DND-41 (cell line): ENCODE measurements around the gene DIS3L2.

ENCODE experiments used
- CTCF ChIP-seq: IDR thresholded peaks from 2 replicates; pipeline ENCODE4 v1.5.1; 2012; ENCODE audit warnings: borderline replicate concordance, low read length, moderate library complexity, mild to moderate bottlenecking; ENCODE audit not compliant: poor library complexity, severe bottlenecking; ENCODE audit errors: extremely low read depth
- EZH2 ChIP-seq: IDR thresholded peaks from 3 replicates; pipeline ENCODE4 v1.6.1; 2012; ENCODE audit warnings: borderline replicate concordance, low read depth, mild to moderate bottlenecking, moderate library complexity, low read length, inconsistent platforms; ENCODE audit not compliant: severe bottlenecking

- TF ChIP-seq CTCF (no peak), EZH2 (no peak)
Measured at GRCh38 chr2:232354069-232354468, 392.6 kb downstream of the DIS3L2 start.
